ENCODE measurements around the gene PRKCSH.

The PRKCSH gene

DNA sequence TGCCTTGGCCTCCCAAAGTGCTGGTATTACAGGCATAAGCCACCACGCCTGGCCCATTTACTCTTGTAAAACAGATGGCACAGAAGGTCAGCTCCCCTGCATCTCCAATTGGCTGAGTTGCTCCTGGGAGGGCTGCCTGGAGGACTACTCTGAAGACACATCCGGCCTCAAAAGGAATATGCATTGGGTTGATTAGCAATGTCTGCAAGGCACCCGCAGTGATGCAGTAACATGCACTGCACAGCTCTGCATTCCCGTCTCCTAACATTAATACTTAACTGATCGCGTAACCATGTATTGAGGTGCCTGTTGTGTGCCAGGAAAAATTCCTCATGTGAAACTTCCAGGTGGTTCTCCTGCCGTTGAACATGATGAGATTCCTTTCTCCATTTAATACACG, 40.4 kb downstream of the PRKCSH start:
- no peak overlapping the region for H3K9ac ChIP-seq (ENCODE audit: low read length)

DNA sequence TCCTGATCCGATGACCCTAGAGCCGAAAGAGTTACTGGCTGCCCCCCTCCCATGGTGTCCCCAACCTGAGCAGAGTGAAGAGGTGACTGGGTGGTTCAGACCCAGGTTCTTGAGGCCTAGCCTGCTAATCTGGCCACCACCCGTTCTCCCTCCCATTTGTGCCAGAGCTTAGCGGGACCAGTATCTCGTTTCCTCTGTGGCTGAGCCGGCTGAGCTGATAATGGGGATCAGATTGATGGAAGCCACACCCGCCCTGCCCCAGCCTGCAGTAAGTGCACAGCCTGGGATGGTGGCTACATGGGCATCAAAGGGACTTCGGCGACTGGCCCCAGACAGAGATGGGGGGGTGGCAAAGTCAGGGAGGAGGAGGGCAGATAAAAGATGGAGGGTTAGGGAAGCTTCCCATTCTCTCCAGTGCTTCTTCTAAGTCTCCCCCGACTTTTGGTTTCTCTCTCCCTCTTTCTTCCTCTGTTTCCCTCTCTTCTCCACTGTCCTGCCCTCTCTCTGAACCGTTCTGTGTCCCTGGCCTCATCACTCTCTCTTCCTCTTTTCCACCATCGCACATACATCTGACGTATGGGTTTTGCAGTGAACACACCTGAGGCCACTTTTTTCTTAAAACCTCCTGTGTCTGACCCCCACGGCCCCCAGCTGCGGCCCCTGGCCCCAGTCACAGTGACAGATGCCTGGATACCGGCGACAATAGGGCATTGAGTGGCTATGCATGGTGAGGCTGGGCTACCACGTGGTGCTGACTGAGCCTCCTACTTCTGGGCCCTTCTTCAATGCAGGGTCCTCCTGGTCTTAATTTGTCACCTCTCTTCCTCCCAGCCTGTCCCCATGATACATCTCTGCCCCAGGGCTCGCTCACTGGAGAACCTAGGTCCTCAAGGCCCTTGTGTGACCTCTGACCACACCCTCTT, 43.0 kb downstream of the PRKCSH start:
- H3K36me3 ChIP-seq (ENCODE audit: insufficient read depth, low read length), result no peaks in the 10 kb centered on the region
- no peak overlapping the region for H3K4me2 ChIP-seq (ENCODE audit: low read length)
- no peak overlapping the region for H3K9ac ChIP-seq (ENCODE audit: low read length)
- no peaks in the 10 kb centered on the region for H3K9me3 ChIP-seq (ENCODE audit: low read length)
- H3K4me1 ChIP-seq (ENCODE audit: insufficient read depth, low read length, severe bottlenecking), result peaks cover 19% of the 10 kb centered on the region
- H3K27me3 ChIP-seq (ENCODE audit: insufficient read depth, low read length), result no peaks in the 10 kb centered on the region
- no peak overlapping the region for H3K27ac ChIP-seq (ENCODE audit: low read depth, low read length, poor library complexity, severe bottlenecking)
- H2AFZ ChIP-seq (ENCODE audit: low read length), result no peak overlapping the region
- TF ChIP-seq EZH2 (IDR thresholded peaks at IDR 0.05; ENCODE audit: borderline replicate concordance, low read length), result no peak
- TF ChIP-seq, protein P1, sequence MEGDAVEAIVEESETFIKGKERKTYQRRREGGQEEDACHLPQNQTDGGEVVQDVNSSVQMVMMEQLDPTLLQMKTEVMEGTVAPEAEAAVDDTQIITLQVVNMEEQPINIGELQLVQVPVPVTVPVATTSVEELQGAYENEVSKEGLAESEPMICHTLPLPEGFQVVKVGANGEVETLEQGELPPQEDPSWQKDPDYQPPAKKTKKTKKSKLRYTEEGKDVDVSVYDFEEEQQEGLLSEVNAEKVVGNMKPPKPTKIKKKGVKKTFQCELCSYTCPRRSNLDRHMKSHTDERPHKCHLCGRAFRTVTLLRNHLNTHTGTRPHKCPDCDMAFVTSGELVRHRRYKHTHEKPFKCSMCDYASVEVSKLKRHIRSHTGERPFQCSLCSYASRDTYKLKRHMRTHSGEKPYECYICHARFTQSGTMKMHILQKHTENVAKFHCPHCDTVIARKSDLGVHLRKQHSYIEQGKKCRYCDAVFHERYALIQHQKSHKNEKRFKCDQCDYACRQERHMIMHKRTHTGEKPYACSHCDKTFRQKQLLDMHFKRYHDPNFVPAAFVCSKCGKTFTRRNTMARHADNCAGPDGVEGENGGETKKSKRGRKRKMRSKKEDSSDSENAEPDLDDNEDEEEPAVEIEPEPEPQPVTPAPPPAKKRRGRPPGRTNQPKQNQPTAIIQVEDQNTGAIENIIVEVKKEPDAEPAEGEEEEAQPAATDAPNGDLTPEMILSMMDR (IDR thresholded peaks at IDR 0.05; ENCODE audit: low read length), result no peak
- H3K4me3 ChIP-seq (ENCODE audit: low read depth, low read length, poor library complexity, severe bottlenecking), result no peak overlapping the region
- H3K79me2 ChIP-seq (ENCODE audit: insufficient read depth, low read length), result no peaks in the 10 kb centered on the region
- no peaks in the 10 kb centered on the region for H3K9me2 ChIP-seq (ENCODE audit: low read depth, low read length)
- no peaks in the 10 kb centered on the region for H3F3A ChIP-seq (ENCODE audit: insufficient read depth, low read length)
- H4K20me1 ChIP-seq (ENCODE audit: insufficient read depth, low read length), result no peaks in the 10 kb centered on the region

More for the DNA sequence above, 40.4 kb downstream of the PRKCSH start:
- H3K79me2 ChIP-seq (ENCODE audit: insufficient read depth, low read length), result no peaks in the 10 kb centered on the region
- no peaks in the 10 kb centered on the region for H3K4me1 ChIP-seq (ENCODE audit: insufficient read depth, low read length, severe bottlenecking)
- no peaks in the 10 kb centered on the region for H3K9me2 ChIP-seq (ENCODE audit: low read depth, low read length)
- H3K4me2 ChIP-seq (ENCODE audit: low read length), result no peak overlapping the region
- no peaks in the 10 kb centered on the region for H3K9me3 ChIP-seq (ENCODE audit: low read length)
- H3K36me3 ChIP-seq (ENCODE audit: insufficient read depth, low read length), result no peaks in the 10 kb centered on the region
- no peaks in the 10 kb centered on the region for H4K20me1 ChIP-seq (ENCODE audit: insufficient read depth, low read length)
- H3K27ac ChIP-seq (ENCODE audit: low read depth, low read length, poor library complexity, severe bottlenecking), result no peak overlapping the region
- H3K27me3 ChIP-seq (ENCODE audit: insufficient read depth, low read length), result no peaks in the 10 kb centered on the region
- no peak overlapping the region for H2AFZ ChIP-seq (ENCODE audit: low read length)
- no peak overlapping the region for H3K4me3 ChIP-seq (ENCODE audit: low read depth, low read length, poor library complexity, severe bottlenecking)
- H3F3A ChIP-seq (ENCODE audit: insufficient read depth, low read length), result no peaks in the 10 kb centered on the region
- TF ChIP-seq, protein P1 (IDR thresholded peaks at IDR 0.05; ENCODE audit: low read length), result no peak
- no peak for TF ChIP-seq EZH2 (IDR thresholded peaks at IDR 0.05; ENCODE audit: borderline replicate concordance, low read length)

DNA sequence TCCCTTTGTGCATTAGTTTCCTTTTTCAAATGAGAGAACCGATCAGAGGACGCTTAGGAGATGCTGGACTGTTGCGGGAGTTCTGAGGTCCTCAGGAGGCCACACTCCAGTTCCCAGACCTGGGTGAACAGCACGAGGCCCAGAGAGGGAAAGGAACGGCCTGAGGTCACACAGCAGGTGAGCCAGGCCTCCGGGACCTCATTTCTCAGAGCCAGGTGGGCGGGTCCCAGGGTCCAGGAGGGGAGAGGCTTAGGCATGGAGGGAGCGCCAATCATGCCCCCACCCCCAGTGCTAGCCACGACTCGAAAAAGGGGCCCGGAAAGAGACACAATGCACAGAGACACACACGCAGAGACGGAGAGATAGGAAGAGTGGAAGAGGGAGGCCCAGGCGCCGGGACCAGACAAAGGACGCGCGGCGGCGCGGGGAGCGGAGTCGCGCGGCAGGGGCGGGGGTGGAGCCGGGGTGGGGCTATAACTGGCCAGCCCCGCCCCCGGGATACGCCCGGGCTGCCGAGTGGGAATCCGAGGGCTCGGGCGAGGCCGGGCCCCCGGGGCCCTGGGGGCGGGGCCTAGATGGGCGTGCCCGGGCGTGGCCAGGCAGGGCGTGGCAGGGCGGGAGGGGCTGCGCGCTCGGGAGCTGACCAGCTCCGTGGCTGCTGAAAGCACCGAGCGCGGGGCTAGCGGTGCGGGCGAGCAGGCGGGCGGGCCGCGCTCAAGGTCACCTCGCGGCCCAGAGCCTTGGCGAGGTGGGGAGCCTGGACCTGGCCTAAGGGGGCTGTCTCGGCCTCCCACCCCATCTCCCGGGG, 43.9 kb downstream of the PRKCSH start:
- no peak overlapping the region for H3K9ac ChIP-seq (ENCODE audit: low read length)
- no peaks in the 10 kb centered on the region for H3F3A ChIP-seq (ENCODE audit: insufficient read depth, low read length)
- H3K9me2 ChIP-seq (ENCODE audit: low read depth, low read length), result no peaks in the 10 kb centered on the region
- H3K36me3 ChIP-seq (ENCODE audit: insufficient read depth, low read length), result no peaks in the 10 kb centered on the region
- no peak overlapping the region for H2AFZ ChIP-seq (ENCODE audit: low read length)
- peaks cover 19% of the 10 kb centered on the region for H3K4me1 ChIP-seq (ENCODE audit: insufficient read depth, low read length, severe bottlenecking)
- H3K4me2 ChIP-seq (ENCODE audit: low read length), result no peak overlapping the region
- H3K27me3 ChIP-seq (ENCODE audit: insufficient read depth, low read length), result no peaks in the 10 kb centered on the region
- TF ChIP-seq EZH2 (IDR thresholded peaks at IDR 0.05; ENCODE audit: borderline replicate concordance, low read length), result no peak
- TF ChIP-seq, protein P1 (IDR thresholded peaks at IDR 0.05; ENCODE audit: low read length), result no peak
- no peak overlapping the region for H3K4me3 ChIP-seq (ENCODE audit: low read depth, low read length, poor library complexity, severe bottlenecking)
- H3K27ac ChIP-seq (ENCODE audit: low read depth, low read length, poor library complexity, severe bottlenecking), result no peak overlapping the region
- H4K20me1 ChIP-seq (ENCODE audit: insufficient read depth, low read length), result no peaks in the 10 kb centered on the region
- no peaks in the 10 kb centered on the region for H3K79me2 ChIP-seq (ENCODE audit: insufficient read depth, low read length)
- no peaks in the 10 kb centered on the region for H3K9me3 ChIP-seq (ENCODE audit: low read length)
